Endothelial cell of umbilical vein (primary cell): ENCODE results near the gene ZNF684. TPM values are rescaled to one million over a fixed set of nuclear protein-coding genes. Genes with fewer than 3 reads are reported as not detected.
"Not testable (repeated sequence)": the region's sequence is repeated elsewhere in the genome, so short reads cannot be mapped to it uniquely, and the experiment has no call there.

Source experiments
- BruUV-seq: library from RNA; stranded (reverse); fragments of 400-500 nt; replicated peaks from 2 replicates; lab custom pipeline; 2021; lab: Mats Ljungman, UMichigan
- CTCF ChIA-PET: fragments of 300-600, 350-600 bp; sonication (Branson Sonifier 250); formaldehyde crosslinking; loops from one replicate; lab custom pipeline; 2021; ENCODE audit warnings: antibody characterized with exemption, inconsistent platforms; lab: Charles Lee
- POLR2A ChIA-PET: fragments of 300-600, 350-600 bp; sonication (Branson Sonifier 250); formaldehyde crosslinking; loops from one replicate; lab custom pipeline; 2021; ENCODE audit warnings: antibody characterized with exemption, inconsistent platforms; lab: Charles Lee
- DNase-seq: peaks from one replicate; pipeline ENCODE4 v3.0.0-alpha.2; 2011; ENCODE audit warnings: low read depth, low spot score
- FAIRE-seq: peaks from 2 replicates; lab custom pipeline; 2011; peaks lifted over from hg19 to GRCh38; lab: Jason Lieb, UNC
- H2AFZ ChIP-seq: 2 replicates; pipeline ENCODE4 v1.6.0; 2012; ENCODE audit warnings: low read depth, low read length, control low read depth, inconsistent platforms
- H3K27ac ChIP-seq: 2 replicates; pipeline ENCODE4 v1.5.1; 2011; ENCODE audit warnings: low read depth, mild to moderate bottlenecking, control low read depth, low read length, moderate library complexity; ENCODE audit not compliant: insufficient read depth
- H3K27me3 ChIP-seq, 2 experiments: 2 replicates each; pipeline versions ENCODE4 v1.6.0 to v1.6.1; 2011; ENCODE audit warnings: low read length in 2 of 2, mixed read lengths in 1 of 2; ENCODE audit not compliant: control insufficient read depth in 2 of 2, insufficient read depth in 2 of 2
- H3K36me3 ChIP-seq, 2 experiments: 2 replicates in 1 of 2; 3 replicates in 1 of 2; pipeline ENCODE4 v1.5.1; 2011; ENCODE audit warnings: low read length in 2 of 2, mild to moderate bottlenecking in 1 of 2, moderate library complexity in 1 of 2; ENCODE audit not compliant: control insufficient read depth in 2 of 2, insufficient read depth in 2 of 2; ENCODE audit errors: extremely low read depth in 1 of 2
- H3K4me1 ChIP-seq: 3 replicates; pipeline ENCODE4 v1.5.1; 2011; ENCODE audit warnings: mild to moderate bottlenecking, low read length; ENCODE audit not compliant: control insufficient read depth, insufficient read depth; ENCODE audit errors: extremely low read depth
- H3K4me2 ChIP-seq: 2 replicates; pipeline ENCODE4 v1.6.1; 2011; ENCODE audit warnings: low read length, control low read depth, mixed read lengths; ENCODE audit not compliant: insufficient read depth
- H3K4me3 ChIP-seq, 3 experiments: fragments of 200-600 bp in 1 of 3; sonication (generic), shearing (Covaris generic) in 1 of 3; replicated peaks in 1 of 3; 2 replicates each; pipeline ENCODE4 v1.5.1; 2011 to 2016; ENCODE audit warnings: control low read depth in 3 of 3, low read length in 3 of 3, mild to moderate bottlenecking in 2 of 3, inconsistent platforms in 1 of 3, low read depth in 1 of 3, moderate library complexity in 1 of 3; ENCODE audit not compliant: insufficient read depth in 1 of 3
- H3K79me2 ChIP-seq: 2 replicates; pipeline ENCODE4 v1.6.0; 2012; ENCODE audit warnings: low read length, inconsistent platforms; ENCODE audit not compliant: control insufficient read depth, insufficient read depth
- H3K9ac ChIP-seq: replicated peaks from 2 replicates; pipeline ENCODE3; 2011; ENCODE audit warnings: low read length, control low read depth; ENCODE audit not compliant: insufficient read depth; ENCODE audit errors: extremely low read depth
- H3K9me1 ChIP-seq: replicated peaks from 3 replicates; pipeline ENCODE4 v1.6.0; 2011; ENCODE audit warnings: mild to moderate bottlenecking, low read length; ENCODE audit not compliant: control insufficient read depth, insufficient read depth; ENCODE audit errors: extremely low read depth
- H3K9me3 ChIP-seq: replicated peaks from 2 replicates; pipeline ENCODE4 v1.5.1; 2012; ENCODE audit warnings: low read length, inconsistent platforms; ENCODE audit not compliant: control insufficient read depth, insufficient read depth
- H4K20me1 ChIP-seq: replicated peaks from 2 replicates; pipeline ENCODE3; 2011; ENCODE audit warnings: mild to moderate bottlenecking, low read length; ENCODE audit not compliant: control insufficient read depth, insufficient read depth; ENCODE audit errors: extremely low read depth
- EZH2 ChIP-seq: IDR thresholded peaks from 2 replicates; pipeline ENCODE4 v1.6.1; 2012; ENCODE audit warnings: borderline replicate concordance, low read depth, mild to moderate bottlenecking, moderate library complexity, low read length, inconsistent platforms; ENCODE audit not compliant: severe bottlenecking
- FOS ChIP-seq: IDR thresholded peaks from 2 replicates; pipeline ENCODE4 v1.6.1; 2011; ENCODE audit warnings: mild to moderate bottlenecking, low read length, moderate library complexity, borderline replicate concordance; ENCODE audit not compliant: insufficient read depth
- JUN ChIP-seq: IDR thresholded peaks from 2 replicates; pipeline ENCODE4 v1.6.1; 2011; ENCODE audit warnings: borderline replicate concordance, low read depth; ENCODE audit not compliant: insufficient read length, insufficient read depth
- dilution Hi-C: fragments of 300-500 bp; cut with MboI; formaldehyde crosslinking; loops from one replicate; pipeline ENCODE4 v1.15.0; 2019; ENCODE audit warnings: low sequenced_read_pairs; ENCODE audit not compliant: extremely low pct_ligation_motif_present
- intact Hi-C: fragments of 100-400 bp; cut with micrococcal nuclease; formaldehyde crosslinking; loops from one replicate; pipeline ENCODE4 v1.10.0; 2022
- polyA plus RNA-seq, 4 experiments: library from polyadenylated mRNA; depleted of rRNA in 3 of 4; stranded (reverse) in 3 of 4; unstranded in 1 of 4; fragments of >200 nt; gene quantifications; 2 replicates each; pipeline versions ENCODE4 v1.2.1 to v1.2.3, GENCODE V29; 2011 to 2012; ENCODE audit warnings: missing spikeins in 1 of 4
- total RNA-seq: library from RNA; stranded (reverse); gene quantifications from 2 replicates; pipeline ENCODE4 v1.2.3, GENCODE V29; 2021
- TF ChIP-seq, protein P1 (sequence below), 2 donors: IDR thresholded peaks; 1 replicate in 1 of 2; 2 replicates in 1 of 2; pipeline ENCODE4 v1.5.1; 2011; ENCODE audit warnings: low read length in 2 of 2, mild to moderate bottlenecking in 2 of 2, moderate library complexity in 2 of 2, control low read depth in 1 of 2, inconsistent platforms in 1 of 2, low read depth in 1 of 2; ENCODE audit not compliant: insufficient read depth in 1 of 2; ENCODE audit errors: extremely low read depth in 1 of 2
- TF ChIP-seq, protein P2 (sequence below): IDR thresholded peaks from 2 replicates; pipeline ENCODE4 v1.6.1; 2011; ENCODE audit not compliant: insufficient read depth, insufficient read length

The ZNF684 gene
- total and polyA plus RNA-seq, 2 donors (not counting 3 experiments of a cell fraction or from before 2014, with no cell fraction given): 2.9 to 5.8 TPM

DNA sequence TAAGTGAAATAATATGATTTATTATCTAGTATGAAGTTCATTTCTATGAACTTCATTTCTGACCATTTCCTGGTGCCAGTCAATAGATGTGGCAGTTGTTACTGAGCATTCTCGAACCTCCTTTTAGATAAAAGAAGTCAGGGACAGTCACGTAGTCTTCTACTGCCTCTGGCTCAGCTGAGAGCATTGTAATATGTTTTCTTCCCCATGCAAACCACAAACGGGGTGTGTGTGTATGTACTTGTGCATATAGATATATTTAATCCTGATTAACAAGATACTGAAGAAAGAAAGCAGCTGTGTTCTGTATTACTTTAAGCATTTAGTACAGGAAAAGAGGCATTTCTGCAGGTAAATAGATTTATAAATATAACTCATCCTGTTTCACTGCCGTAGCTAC is 21.6 kb downstream of the ZNF684 start:
- TF ChIP-seq, protein P1, sequence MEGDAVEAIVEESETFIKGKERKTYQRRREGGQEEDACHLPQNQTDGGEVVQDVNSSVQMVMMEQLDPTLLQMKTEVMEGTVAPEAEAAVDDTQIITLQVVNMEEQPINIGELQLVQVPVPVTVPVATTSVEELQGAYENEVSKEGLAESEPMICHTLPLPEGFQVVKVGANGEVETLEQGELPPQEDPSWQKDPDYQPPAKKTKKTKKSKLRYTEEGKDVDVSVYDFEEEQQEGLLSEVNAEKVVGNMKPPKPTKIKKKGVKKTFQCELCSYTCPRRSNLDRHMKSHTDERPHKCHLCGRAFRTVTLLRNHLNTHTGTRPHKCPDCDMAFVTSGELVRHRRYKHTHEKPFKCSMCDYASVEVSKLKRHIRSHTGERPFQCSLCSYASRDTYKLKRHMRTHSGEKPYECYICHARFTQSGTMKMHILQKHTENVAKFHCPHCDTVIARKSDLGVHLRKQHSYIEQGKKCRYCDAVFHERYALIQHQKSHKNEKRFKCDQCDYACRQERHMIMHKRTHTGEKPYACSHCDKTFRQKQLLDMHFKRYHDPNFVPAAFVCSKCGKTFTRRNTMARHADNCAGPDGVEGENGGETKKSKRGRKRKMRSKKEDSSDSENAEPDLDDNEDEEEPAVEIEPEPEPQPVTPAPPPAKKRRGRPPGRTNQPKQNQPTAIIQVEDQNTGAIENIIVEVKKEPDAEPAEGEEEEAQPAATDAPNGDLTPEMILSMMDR (IDR thresholded peaks at IDR 0.05; ENCODE audit: extremely low read depth in 1 of 2, insufficient read depth in 1 of 2, low read depth in 1 of 2, low read length in 2 of 2): no peak
- no peak for TF ChIP-seq FOS
- no peak for TF ChIP-seq JUN
- TF ChIP-seq, protein P2, sequence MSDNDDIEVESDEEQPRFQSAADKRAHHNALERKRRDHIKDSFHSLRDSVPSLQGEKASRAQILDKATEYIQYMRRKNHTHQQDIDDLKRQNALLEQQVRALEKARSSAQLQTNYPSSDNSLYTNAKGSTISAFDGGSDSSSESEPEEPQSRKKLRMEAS: no peak
- no peak for TF ChIP-seq EZH2
- Histone ChIP-seq H3K9me3 (no peaks in the 10 kb centered on the region), H3K4me3 (no peak overlapping the region), H3K4me2 (no peak overlapping the region), H3K9me1 (no peaks in the 10 kb centered on the region), H3K36me3 (no peaks in the 10 kb centered on the region), H4K20me1 (no peaks in the 10 kb centered on the region), H3K9ac (no peak overlapping the region), H3K4me1 (no peaks in the 10 kb centered on the region), H3K27ac (no peak overlapping the region), H3K27me3 (no peaks in the 10 kb centered on the region), H3K79me2 (no peaks in the 10 kb centered on the region), H2AFZ (no peak overlapping the region)
- CTCF ChIA-PET: interaction anchor here (2.5 kb wide), 1 partner anchor 21 kb away, joined by 8 read pairs; the partner anchor contains the start of gene ZNF684
- dilution Hi-C loops (no loop called here), intact Hi-C loops (no loop called here)
- DNase-seq (no peak), FAIRE-seq (no peak)
- BruUV-seq: no TSS peak
- POLR2A ChIA-PET: no interaction called here

DNA sequence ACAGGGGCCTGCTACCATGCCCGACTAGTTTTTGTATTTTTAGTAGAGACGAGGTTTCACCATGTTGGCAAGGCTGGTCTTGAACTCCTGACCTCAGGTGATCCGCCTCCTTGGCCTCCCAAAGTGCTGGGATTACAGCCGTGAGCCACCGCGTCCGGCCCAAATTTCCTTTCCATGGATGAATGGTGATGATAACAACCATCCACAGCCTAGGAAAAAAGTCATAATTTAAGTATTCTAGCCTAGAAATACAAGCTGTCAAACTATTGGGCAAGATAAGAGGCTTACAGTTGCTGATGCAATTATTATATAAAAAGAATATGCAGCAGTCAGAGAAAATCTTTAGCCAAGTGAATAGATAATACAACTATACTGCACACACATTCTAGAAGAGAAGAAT is 23.4 kb downstream of the ZNF684 start:
- BruUV-seq, FAIRE-seq, POLR2A ChIA-PET, H3K27ac ChIP-seq, intact Hi-C loops, H3K79me2 ChIP-seq, H3K9me1 ChIP-seq, H3K27me3 ChIP-seq, H3K4me2 ChIP-seq, H3K4me1 ChIP-seq, H4K20me1 ChIP-seq, H3K4me3 ChIP-seq, DNase-seq, H2AFZ ChIP-seq, H3K9me3 ChIP-seq, H3K36me3 ChIP-seq, H3K9ac ChIP-seq, dilution Hi-C loops: not testable (repeated sequence)
- CTCF ChIA-PET: interaction anchor here (0.7 kb wide), 1 partner anchor 695 kb away, joined by 3 read pairs; no protein-coding TSS in a partner anchor
